Fibroblast of pulmonary artery (primary cell): ENCODE measurements around the gene ST8SIA6.
A peak's percentile ranks its signal among the peaks of the same experiment; 100 is the strongest.

Experiments used
- DNase-seq: peaks from one replicate; pipeline ENCODE4 v3.0.0-alpha.2; 2010; ENCODE audit warnings: low read depth
- H3K4me3 ChIP-seq: replicated peaks from 2 replicates; pipeline ENCODE4 v1.5.1; 2011; ENCODE audit warnings: low read depth, mild to moderate bottlenecking, control low read depth, low read length, moderate library complexity
- CTCF ChIP-seq: IDR thresholded peaks from 2 replicates; pipeline ENCODE4 v1.5.1; 2011; ENCODE audit warnings: mild to moderate bottlenecking, control low read depth, low read length, inconsistent platforms; ENCODE audit errors: missing control alignments

ST8SIA6 gene

GRCh38 chr10:17457083-17457482 is 2.7 kb upstream of the ST8SIA6 start:
- no peak overlapping the region for H3K4me3 ChIP-seq
- no peak for TF ChIP-seq CTCF
- DNase-seq, result no peak

GRCh38 chr10:17456032-17456548 is 1.7 kb upstream of the ST8SIA6 start:
- DNase-seq, result no peak
- TF ChIP-seq CTCF, result no peak
- H3K4me3 ChIP-seq, result no peak overlapping the region

- DNase-seq, result no peak
- TF ChIP-seq CTCF, result no peak
- H3K4me3 ChIP-seq, result no peak overlapping the region
These were observed 673 bp upstream of the ST8SIA6 start for GRCh38 chr10:17455015-17455520.

- DNase-seq, result peak; percentile 20
- peak overlapping the region; percentile 43 for H3K4me3 ChIP-seq
- TF ChIP-seq CTCF, result no peak
These were observed 863 bp downstream of the ST8SIA6 start for GRCh38 chr10:17453373-17454091.

- no peak overlapping the region for H3K4me3 ChIP-seq
- no peak for TF ChIP-seq CTCF
- DNase-seq, result no peak
These were observed 1.4 kb downstream of the ST8SIA6 start for GRCh38 chr10:17453035-17453372.

- DNase-seq, result no peak
- H3K4me3 ChIP-seq, result no peak overlapping the region
These were observed 2.1 kb downstream of the ST8SIA6 start for GRCh38 chr10:17452060-17452841.

More at GRCh38 chr10:17452060-17452841, 2.1 kb downstream of the ST8SIA6 start:
- no peak for TF ChIP-seq CTCF
